Stimulated activated CD4-positive, alpha-beta T cell treated with anti-CD3 and anti-CD28 coated beads, Interleukin-1b, Interleukin-23, amount 100 ng/mL, for 4 hours (primary cell): ENCODE data around the gene RPRD1B.

Experiments
- DNase-seq, 2 donors: peaks; one replicate each; pipeline ENCODE4 v3.0.0-alpha.2; 2020; ENCODE audit warnings: low read depth in 2 of 2

Gene RPRD1B

DNA sequence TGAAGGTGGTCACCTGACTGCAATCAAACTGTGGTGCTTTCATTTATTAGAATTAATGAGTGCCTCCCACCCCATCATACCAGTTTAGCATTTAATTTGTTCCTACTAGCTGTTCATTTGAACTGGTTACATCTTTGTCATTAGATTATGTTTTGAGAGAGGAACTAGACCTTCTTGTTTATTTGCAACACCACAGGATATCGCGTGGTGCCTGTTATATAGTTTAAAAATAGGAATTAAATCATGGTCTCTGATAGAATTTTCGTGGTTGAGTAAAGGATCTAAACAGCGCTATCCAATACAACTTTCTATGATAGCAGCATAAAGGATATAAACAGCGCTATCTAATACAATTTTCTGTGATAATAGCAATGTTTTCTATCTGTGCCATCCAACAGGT is 2.8 kb downstream of the RPRD1B start:
- DNase-seq, result no peak

DNA sequence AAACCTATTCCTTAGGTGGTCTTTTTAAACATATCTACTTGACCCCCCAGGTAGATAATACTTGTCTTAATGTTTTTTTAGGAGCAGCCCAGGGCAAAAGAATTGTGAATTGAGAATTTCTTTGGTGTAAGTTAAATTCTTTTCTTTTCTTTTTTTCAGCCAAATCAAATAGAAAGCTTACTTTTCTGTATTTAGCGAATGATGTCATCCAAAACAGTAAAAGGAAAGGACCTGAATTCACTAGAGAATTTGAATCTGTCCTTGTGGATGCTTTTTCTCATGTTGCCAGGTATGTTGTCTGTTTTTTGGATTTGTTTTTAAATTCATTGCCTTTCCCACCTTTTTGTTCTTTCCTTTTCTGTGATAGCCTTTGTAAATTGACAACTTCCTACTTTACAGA is 6.7 kb downstream of the RPRD1B start:
- no peak for DNase-seq

DNA sequence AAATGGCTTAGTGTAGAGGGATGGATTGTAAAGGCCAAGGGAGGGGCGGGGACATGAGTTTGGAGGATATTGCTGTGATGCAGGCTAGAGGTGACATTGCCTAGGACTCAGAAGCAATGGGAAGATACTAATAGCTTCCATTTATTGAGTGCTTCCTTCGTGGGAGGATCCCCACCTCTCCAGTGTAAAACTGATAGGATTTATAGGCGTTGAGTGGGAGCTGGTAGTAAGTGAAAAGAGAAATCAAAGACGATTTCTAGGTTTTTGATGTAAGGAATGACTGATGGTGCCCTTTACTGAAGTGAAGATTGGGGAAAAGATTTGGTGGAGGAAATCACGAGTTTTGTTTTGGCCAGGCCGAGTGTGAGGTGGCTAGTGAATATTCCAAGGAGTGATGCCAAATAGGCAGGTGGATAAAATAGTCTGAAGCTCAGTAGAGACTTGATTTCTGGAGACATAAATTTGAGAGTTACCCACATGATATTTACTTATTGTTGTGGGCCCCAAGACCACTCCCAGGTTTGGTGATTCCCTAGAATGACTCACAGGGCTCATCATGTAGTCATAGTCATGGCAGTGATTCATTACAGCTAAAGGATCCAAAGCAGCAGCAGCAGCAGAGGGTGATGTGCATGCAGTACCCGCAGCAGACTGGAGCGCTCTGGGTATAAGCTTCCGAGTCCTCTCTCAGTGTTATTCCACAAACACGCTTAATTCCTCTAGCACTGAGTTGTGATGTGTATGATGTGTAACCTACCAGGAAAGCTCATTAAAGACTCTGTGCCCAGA is 10.2 kb downstream of the RPRD1B start:
- peak in 1 of 2 donors; percentile 12 for DNase-seq

DNA sequence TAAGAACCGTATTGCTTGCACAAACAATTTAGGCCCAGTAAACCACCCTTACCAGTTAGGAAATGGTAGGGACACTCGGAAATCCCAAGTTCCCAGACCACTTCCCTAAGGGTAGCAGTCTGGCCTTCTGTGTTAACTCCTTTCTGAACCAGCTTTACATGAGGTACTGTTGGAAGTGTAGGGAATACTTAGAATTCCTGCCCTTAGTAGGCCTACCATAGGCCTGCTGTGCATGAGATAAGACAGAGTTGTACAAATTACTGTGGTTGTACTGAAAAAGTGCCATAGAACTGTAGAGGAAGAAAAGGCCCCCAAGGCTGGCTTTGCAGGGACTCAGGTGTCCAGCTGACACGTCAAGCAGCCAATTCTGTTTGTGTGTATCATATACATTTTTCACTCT is 11.1 kb downstream of the RPRD1B start:
- DNase-seq, result no peak

DNA sequence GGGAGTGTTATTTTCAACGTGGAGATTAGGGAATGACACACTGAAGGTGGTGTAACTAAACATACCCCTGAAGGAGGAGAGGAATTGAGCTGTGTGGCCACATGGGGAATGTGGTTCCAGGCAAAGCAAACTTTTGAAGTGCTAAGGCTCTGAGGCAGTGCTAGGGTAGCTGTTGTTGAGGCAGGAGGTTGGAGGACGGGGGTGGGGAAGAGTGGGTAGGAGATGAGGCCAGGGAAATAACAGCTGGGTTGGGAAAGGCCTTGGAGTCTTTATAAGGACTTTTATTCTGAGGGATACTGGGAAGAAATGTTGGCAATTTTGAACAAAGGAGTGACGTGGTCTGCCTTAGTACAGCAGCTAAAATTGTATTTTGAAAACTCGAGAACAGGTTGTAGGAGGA is 13.0 kb downstream of the RPRD1B start:
- DNase-seq, result no peak

DNA sequence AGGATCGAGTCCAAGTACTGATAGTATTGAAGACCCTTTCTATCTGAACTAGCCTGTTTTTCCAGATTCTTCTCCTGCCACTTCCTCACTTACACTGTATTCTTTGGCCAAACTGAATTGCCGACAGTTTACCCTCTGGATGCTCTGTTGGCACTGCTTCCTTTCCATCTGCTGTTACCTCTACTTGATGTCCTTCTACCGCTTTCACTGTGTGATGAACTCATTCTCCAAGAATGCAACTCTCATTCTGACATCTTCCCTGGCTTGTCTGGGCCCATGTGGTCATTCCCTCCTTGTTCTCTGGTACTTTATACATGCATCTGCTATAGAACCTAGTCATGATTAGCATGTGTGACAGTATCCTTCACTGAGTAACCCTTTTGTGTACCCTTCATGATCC is 16.3 kb downstream of the RPRD1B start:
- no peak for DNase-seq

DNA sequence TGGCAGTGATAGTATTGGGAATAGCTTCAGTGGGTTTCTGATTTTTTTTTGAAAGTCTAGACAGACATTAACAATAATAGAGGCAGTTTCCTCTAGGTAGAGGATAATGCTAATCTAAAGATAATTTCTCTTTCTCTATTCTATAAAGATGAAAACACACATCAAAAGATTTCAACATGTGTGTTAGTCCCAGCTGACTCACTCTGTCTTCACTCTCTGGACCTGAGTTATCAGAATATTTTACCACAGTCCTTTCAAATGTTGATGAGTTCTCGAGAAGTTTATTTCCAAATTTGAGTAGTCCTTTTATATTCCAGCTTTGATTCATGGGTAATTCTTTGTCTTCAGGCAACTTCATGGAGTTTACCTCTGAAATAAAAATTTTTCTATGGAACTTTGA is 17.1 kb downstream of the RPRD1B start:
- no peak for DNase-seq

DNA sequence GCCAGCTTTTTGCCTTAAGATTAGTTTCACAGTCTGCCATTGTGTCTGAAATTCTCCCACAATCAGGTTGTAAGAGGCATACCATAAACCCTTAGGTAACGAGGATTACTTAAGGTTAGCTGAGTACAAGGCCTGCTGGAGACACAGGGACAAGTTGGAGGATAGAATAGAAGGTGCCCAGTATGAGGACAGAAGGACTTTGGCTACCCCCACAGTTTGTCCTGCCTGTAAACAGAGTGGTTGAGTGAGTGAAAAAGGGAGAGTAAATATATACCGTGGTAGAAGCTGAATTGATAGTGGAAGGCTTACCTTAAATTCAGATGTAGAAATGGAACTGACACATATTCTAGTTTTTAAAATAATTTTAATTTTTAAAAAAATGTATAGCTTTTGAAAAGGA is 19.3 kb downstream of the RPRD1B start:
- no peak for DNase-seq

DNA sequence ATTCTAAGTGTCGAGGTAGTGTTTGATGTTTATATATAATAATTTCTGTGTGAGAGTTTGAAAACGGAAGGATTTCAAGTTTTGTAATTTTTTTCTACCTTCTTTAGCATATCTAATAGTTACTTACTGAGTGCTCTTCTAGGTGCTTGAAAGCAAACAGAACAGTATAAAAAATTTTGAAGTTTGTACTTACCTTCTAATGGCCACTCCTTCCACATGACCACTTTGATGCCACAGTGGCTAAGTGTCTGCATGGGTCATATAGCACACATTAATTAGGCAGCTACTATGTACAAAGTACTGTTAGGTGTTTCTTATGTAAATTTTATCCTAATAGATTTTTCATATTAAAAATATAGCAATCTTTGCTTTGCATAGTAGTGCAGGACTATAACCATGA is 21.1 kb downstream of the RPRD1B start:
- no peak for DNase-seq

DNA sequence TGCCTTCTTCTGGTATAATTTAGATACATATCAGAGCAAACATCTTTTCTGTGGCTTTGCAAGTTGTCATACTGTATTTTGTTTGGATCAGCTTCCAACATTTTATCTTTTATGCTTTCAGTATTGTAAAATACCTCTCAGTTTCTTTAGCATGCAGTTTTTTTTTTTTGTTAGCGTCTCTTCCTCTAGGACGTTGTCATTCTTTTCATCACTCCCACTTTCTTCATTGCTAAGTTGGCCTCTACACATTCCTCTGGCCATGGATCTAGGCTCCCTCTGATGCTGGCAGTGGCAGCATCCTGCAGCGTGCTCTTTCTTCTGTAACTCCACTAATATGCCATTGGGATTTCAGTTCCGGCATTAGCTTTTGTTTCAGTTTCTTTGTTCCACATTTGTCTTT is 21.7 kb downstream of the RPRD1B start:
- DNase-seq, result no peak

DNA sequence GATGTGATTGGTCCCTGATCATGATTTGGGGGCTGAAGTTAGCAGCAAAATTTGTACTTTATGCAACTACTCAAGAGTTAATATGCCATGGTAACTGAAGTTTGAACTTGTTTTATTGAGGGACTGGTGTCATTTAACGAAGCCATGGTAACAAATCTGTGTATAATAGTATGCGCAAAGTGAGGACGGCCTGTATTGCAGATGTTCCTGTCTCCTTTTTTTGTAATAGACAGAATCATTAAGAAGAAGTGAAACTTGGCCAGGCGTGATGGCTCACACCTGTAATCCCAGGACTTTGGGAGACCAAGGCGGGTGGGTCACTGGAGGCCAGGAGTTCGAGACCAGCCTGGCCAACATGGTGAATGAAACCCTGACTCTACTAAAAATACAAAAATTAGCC is 22.3 kb downstream of the RPRD1B start:
- DNase-seq, result no peak

DNA sequence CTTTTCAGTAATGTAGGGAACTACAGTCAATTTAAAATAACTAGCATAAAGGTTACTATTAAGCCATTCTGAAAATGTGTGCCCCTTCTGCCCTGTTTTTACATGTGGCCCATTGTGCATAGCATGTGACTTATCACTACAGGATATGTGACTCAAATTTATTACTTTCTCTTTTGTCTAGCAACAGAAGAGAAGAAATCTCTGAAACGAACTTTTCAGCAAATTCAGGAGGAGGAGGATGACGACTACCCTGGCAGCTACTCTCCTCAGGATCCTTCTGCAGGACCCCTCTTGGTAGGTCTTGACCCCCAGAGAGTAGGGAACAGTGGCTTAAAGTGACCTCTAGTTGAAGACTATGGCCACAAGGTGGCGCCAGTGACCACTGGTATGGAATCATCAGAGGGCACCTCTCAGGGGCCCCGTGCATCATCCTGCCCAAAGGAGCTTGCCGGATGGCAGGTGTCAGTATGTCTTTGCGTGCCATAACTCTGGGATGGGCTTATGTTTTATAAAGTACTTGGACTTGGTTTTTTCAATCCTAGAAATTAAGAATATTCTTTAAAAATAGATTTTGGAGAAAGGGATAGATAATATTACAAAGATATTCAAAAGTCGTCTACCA is 23.9 kb downstream of the RPRD1B start:
- peak; percentile 54 to 59 for DNase-seq

DNA sequence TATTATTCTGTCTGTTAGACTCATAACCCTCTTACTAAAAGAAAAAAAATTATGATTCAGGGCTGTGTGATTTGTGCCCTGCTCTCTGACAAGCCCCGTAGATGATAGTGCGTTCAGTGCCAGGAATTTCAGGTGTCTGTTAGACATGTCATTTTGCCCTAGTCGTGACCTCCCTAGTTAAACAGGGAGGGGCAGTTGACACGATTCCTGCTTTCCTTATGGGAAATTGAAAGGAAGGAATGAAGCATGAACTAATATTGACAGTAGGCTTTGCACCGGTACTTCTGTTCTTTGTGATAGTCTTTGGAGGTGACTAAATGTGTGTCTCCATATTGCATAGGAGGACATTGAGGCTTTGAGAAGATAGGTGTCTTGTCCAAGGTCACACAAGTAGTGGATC is 26.3 kb downstream of the RPRD1B start:
- no peak for DNase-seq

DNA sequence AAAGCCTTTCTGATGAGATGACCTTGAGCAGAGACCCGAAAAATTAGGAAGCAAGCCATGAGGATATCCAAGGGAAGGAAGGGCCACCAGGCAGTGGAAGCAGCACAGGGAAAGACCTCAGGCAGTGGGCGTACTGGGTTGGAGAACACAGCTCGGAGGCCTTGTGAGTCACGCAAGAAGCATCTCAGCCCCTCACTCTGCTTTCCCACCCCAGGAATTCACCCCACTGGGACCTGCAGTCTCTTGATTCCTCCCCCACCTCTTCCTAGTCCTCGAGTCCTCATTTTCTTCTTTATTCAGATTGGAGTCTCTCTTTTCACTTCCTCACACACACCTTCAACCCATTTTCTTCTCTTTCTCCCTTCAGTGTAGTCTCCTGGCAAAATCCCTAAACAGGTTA is 27.0 kb downstream of the RPRD1B start:
- DNase-seq, result no peak

DNA sequence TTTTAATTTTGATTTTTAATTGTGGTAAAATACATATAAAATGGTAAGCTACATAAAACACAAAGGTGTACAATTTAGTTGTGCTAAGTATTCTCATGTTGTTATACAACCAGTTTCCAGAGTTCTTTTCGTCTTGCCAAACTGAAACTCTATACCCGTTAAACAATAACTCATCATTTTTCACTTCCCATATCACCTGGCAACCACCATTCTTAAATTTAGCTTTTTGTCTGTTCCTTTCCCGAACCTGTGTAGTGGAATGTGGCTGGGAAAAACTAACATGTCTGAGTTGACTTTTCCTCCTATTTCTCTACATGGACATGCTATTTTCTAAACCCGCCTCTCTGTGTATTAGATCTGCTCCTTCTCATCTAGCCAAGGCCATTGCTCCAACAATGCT is 27.6 kb downstream of the RPRD1B start:
- no peak for DNase-seq

DNA sequence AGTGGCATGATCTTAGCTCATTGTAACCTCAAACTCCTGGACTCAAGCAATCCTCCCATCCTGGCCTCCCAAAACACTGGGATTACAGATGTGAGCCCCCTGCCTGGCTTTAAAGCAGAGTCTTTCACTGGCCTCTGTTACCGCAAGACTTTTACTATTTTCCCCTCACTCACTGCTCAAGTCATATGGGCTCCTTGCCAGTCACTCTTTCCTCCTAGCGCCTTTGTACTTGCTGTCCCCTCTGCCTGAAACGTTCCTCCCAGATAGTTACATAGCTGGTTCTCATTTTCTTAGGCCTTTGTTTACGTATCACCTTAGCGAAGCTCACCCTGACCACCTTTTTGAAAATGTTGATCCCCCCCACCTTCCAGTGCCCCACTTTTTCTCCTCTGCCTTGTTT is 29.3 kb downstream of the RPRD1B start:
- no peak for DNase-seq

DNA sequence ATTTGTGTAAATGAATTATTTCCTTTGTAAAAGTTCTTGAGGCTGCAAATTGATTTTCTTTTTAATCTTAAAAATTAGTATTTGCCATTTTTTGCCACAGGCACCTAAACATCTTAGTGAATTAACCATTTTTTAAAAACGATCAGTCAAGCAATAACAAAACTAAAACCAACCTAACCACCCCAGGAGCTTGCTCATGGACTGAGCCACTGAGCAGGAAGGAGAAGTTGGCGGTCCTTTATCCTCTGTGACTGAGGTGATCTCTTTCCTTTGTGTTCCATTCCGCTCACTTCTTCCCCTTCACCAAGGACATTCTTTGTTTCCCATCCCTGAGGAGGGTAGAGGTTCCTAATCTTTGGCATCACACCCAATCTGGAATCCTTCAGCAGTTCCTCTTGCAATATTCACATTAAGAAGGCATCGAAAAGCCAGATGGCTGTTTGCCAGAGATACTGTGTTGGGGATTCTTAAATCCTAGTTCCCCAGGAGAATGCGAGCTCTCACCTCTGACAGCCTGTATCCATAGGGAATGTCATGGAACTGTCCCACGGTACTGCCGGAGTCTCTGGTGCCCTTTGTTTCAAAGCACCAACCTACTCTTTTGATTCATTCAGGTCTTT is 30.5 kb downstream of the RPRD1B start:
- DNase-seq, result no peak

DNA sequence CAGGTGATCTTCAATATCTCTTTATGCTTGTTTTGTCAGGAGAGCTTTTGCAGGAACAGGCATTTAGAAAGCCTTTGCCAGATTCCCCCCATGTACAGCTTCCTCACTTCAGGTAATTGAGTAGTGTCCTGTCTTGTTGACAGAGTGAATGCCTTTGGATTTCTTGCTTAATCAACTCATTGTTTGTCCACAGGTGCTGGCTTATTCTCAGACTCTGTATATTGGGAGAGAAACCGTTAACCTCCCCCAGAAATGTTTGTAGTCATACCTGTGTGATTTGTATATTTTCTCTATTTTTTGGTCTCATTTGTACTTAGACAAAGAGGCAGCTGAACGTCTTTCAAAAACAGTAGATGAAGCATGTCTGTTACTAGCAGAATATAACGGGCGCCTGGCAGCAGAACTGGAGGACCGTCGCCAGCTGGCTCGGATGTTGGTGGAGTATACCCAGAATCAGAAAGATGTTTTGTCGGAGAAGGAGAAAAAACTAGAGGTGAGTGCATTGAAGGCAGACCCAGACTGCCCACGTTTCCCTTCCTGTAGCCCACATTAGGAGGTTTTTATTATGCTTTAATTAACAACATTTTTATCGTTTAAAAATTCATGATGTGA is 32.3 kb downstream of the RPRD1B start:
- DNase-seq, result no peak

DNA sequence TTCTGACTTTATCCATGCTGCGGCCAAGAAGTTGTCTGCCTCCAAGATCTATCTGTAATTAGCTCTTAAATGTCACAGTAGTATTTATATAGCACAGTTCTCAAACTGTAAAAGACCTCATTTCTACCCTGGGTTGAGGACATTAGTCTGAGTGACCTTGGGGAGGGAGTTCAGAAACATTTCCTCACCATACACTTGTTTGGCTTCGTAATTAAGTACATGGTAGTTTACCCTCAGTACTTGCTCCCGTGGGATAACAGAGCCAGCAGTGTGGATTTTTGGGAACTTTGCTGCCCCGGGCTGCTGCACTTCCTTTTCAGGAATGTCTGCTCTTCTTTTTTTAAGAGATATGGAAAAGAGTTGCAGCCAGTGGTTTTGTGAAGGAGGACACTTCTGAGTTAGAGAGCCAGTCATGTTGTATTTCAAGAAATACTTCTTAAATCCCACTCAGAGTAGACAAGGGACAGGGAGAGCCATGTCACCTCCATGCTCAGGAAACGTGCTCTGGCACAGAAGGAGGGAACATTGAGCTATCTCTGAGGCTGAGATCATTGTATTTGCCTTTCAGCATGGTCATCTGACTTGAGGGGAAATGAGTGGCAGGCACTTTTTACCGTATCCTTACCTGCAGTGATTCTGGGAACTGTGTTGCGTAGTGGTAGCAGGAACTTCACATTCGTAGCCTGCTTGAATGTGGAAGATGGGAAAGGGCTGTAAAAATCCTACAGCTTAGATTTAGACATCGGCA is 33.6 kb downstream of the RPRD1B start:
- DNase-seq, result no peak

DNA sequence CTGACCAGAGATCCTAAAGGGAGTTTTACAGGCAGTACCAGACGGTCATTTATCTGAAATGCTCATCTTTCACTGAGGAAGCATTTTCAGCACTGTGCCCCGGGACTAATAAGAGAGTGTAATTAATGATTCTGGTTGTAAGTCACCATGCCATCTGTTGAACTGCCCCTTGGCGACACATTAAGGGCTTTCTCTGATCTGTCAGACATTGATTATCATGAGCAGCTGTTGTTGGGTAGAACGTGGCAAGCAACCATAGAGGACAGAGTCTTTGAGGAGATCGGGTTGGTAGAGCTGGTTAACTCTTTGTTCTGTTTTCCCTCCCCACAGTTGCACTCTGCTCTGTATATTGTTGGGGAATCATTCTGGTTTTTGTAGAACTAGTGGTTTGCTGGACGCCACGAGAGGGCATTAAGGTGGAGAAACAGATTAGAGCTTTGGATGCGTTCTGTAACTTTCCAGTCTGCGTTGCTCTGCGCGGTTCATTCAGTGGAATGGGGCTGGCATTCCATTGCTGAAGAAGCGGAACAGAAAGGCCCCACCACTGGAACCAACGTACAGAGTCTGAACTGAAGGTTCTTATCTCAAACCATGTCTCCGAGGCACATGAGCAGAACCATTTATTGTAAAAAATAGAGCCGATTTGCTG is 34.3 kb downstream of the RPRD1B start:
- DNase-seq, result no peak

DNA sequence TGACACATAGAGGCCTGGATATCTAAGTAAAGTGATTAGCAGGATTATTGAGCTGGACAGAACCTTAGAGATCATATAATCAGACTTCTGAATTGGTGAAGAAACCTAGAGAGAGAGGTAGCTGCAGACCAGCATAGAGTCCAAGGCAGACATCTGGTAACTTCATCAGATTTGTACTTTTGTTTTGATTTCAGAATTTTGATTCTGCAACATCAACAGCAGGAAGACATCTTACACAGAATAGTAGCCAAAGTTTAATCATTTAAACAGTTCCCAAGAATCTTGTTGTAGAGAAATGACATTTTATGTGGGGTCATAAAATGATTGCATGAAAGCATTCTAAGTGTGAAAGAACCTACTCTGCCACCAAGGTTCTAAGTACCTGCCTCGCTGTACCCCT is 39.4 kb downstream of the RPRD1B start:
- DNase-seq, result no peak
